ENCODE measurements around the gene BRD3OS.

The BRD3OS gene

DNA sequence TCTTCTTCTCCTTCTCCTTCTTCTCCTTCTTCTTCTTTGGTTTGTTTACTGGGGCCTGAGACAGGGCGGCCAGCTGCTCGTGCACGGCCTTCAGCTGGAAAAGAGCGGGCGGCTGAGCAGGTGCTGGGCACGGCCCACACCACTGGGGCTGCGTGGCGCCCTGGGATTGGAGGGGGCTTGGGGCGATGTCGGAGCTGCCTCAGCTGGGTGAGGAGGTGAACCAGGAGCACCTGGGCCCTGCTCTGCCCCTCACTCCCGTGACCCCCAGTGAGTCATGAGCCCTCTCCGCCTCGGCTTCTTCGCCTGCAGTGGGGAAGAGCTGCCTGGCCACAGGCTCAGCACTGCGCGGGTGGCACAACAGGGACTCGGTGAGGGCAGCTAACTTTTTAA, 14.9 kb downstream of the BRD3OS start:
- DNase-seq (ENCODE audit: low spot score): no peak
- TF ChIP-seq, protein P1, sequence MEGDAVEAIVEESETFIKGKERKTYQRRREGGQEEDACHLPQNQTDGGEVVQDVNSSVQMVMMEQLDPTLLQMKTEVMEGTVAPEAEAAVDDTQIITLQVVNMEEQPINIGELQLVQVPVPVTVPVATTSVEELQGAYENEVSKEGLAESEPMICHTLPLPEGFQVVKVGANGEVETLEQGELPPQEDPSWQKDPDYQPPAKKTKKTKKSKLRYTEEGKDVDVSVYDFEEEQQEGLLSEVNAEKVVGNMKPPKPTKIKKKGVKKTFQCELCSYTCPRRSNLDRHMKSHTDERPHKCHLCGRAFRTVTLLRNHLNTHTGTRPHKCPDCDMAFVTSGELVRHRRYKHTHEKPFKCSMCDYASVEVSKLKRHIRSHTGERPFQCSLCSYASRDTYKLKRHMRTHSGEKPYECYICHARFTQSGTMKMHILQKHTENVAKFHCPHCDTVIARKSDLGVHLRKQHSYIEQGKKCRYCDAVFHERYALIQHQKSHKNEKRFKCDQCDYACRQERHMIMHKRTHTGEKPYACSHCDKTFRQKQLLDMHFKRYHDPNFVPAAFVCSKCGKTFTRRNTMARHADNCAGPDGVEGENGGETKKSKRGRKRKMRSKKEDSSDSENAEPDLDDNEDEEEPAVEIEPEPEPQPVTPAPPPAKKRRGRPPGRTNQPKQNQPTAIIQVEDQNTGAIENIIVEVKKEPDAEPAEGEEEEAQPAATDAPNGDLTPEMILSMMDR (IDR thresholded peaks at IDR 0.05; ENCODE audit: extremely low read depth, missing control alignments): no peak

DNA sequence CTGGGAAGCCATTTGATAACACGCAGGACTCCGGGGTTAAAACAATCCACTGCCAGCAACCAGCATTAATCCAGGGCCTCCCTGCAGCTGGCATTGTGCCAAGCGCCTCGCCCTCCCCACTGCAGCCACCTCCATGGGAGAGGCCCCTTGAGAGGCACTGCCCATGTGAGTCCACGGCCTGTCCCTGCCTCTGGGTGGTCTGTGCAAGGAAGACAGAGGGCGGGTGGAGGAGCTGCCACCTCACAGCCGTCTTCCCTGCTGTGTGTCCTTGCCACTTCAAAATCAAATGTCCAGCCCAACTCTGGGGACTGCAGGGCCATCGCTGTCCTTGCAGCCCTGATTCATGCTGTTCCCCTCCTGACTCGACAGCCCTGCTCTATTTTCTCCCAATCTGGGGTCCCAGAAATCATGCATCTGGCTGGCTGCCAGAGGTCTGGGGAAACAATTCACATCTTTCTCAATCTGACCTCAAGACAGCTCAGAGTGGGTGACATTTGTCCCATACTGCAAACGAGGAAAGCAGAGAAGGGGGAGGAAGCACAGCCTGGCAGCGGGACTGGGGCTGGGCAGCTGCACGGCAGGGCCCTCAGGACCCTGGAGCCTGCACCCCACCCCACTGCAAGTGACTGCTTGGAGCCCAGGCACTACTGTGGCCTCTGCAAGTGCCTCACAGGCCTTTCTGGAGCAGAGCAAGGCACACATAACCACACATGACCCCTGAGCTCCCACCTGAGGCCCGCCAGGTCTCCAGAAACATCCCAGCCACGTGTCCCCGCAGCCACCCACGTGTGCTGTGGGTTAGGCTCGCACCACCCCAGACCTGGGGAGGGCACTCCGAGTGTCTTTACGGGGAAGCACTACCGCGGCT, 15.7 kb downstream of the BRD3OS start:
- no peak for DNase-seq (ENCODE audit: low spot score)

GRCh38 chr9:134041649-134041962, 16.3 kb downstream of the BRD3OS start:
- TF ChIP-seq, protein P1 (IDR thresholded peaks at IDR 0.05; ENCODE audit: extremely low read depth, missing control alignments): no peak
- DNase-seq (ENCODE audit: low spot score): no peak

More for the DNA sequence above, 15.7 kb downstream of the BRD3OS start:
- TF ChIP-seq, protein P1 (IDR thresholded peaks at IDR 0.05; ENCODE audit: extremely low read depth, missing control alignments): no peak

GRCh38 chr9:134043531-134043988, 18.3 kb downstream of the BRD3OS start:
- TF ChIP-seq, protein P1 (IDR thresholded peaks at IDR 0.05; ENCODE audit: extremely low read depth, missing control alignments): no peak
- DNase-seq (ENCODE audit: low spot score): no peak

GRCh38 chr9:134044944-134045343, 19.7 kb downstream of the BRD3OS start:
- TF ChIP-seq, protein P1 (IDR thresholded peaks at IDR 0.05; ENCODE audit: extremely low read depth, missing control alignments): no peak
- no peak for DNase-seq (ENCODE audit: low spot score)

DNA sequence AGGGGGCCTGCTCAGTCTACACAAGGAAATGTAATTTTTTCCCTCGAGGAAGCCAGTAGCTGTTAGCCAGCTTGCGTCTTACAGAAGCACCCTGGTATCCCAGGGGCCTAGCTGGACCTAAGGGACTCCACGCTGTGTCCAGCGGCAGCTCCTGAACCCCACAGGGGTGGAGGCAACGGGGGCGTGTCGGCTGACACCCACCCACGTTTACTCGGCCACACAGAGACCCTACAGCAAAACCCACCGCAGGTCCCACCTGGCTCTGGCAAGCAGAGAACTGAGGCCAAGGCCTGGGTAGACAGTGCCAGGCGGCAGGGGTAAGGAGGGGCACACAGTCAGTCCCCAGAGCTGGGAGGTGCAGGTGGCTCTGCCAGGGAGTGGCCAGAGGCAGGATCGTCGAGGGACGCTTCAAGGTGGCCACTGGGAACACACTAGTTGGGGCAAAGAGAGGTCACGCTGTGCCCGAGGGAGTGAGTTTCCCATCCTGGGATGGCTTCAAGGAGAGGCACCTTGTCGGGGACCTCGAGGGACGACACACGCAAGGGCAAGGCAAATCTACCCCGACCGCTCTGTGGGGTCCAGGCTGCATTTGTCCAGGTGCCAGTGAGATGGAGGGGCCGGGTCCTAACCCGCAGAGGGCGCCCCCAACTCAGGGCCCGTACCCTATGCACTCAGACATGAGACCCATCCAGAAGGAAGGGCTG, 20.7 kb downstream of the BRD3OS start:
- no peak for DNase-seq (ENCODE audit: low spot score)
- TF ChIP-seq, protein P1 (IDR thresholded peaks at IDR 0.05; ENCODE audit: extremely low read depth, missing control alignments): no peak
